OCI-LY7 (cell line): ENCODE data around the gene MYO18B. TPM values are rescaled to one million over a fixed set of nuclear protein-coding genes. Genes with fewer than 3 reads are reported as not detected.

Source experiments
- BruUV-seq: library from RNA; stranded (reverse); fragments of 400-500 nt; replicated peaks from 2 replicates; lab custom pipeline; 2021; lab: Mats Ljungman, UMichigan
- CTCF ChIA-PET: fragments of 300-600 bp; sonication (Branson Sonifier 250); formaldehyde crosslinking; loops from one replicate; lab custom pipeline; 2022; ENCODE audit warnings: antibody characterized with exemption; ENCODE audit not compliant: unreplicated experiment; lab: Charles Lee
- POLR2A ChIA-PET: fragments of 300-600 bp; sonication (Branson Sonifier 250); formaldehyde crosslinking; loops from one replicate; lab custom pipeline; 2022; ENCODE audit warnings: antibody characterized with exemption; lab: Charles Lee
- DNase-seq: peaks from one replicate; pipeline ENCODE4 v3.0.0-alpha.2; 2015; ENCODE audit warnings: low spot score
- H2AFZ ChIP-seq: fragments of 200-600 bp; sonication (generic), shearing (Covaris generic); 2 replicates; pipeline ENCODE4 v1.6.1; 2014; ENCODE audit warnings: mild to moderate bottlenecking, antibody characterized with exemption, low read length, moderate library complexity
- H3K27ac ChIP-seq: fragments of 200-600 bp; sonication (generic); 2 replicates; pipeline ENCODE4 v1.5.1; 2014; ENCODE audit warnings: mixed run types, low read depth, mild to moderate bottlenecking, moderate library complexity, low read length, inconsistent platforms; ENCODE audit not compliant: poor library complexity, severe bottlenecking
- H3K36me3 ChIP-seq: fragments of 200-600 bp; sonication (generic); 2 replicates; pipeline ENCODE4 v1.6.1; 2014; ENCODE audit warnings: mild to moderate bottlenecking, antibody characterized with exemption, low read length, moderate library complexity, mixed read lengths; ENCODE audit not compliant: insufficient read depth
- H3K4me1 ChIP-seq: fragments of 200-600 bp; sonication (generic); 2 replicates; pipeline ENCODE4 v1.5.1; 2014; ENCODE audit warnings: mild to moderate bottlenecking, low read length; ENCODE audit not compliant: insufficient read depth, poor library complexity, severe bottlenecking
- H3K4me2 ChIP-seq: fragments of 200-600 bp; sonication (generic); 2 replicates; pipeline ENCODE4 v1.6.1; 2014; ENCODE audit warnings: mild to moderate bottlenecking, low read length
- H3K4me3 ChIP-seq: fragments of 200-600 bp; sonication (generic); 2 replicates; pipeline ENCODE4 v1.5.1; 2014; ENCODE audit warnings: mild to moderate bottlenecking, low read depth, low read length; ENCODE audit not compliant: poor library complexity, severe bottlenecking
- H3K79me2 ChIP-seq: fragments of 200-600 bp; sonication (generic); 2 replicates; pipeline ENCODE4 v1.6.1; 2016; ENCODE audit warnings: low read depth, mild to moderate bottlenecking, low read length, moderate library complexity, mixed read lengths; ENCODE audit not compliant: insufficient read depth
- H3K9me2 ChIP-seq: fragments of 200-600 bp; sonication (generic); 2 replicates; pipeline ENCODE4 v1.6.1; 2016; ENCODE audit warnings: mild to moderate bottlenecking, low read length, mixed read lengths; ENCODE audit not compliant: insufficient read depth
- H3K9me3 ChIP-seq: fragments of 200-600 bp; sonication (generic); 2 replicates; pipeline ENCODE4 v1.6.1; 2014; ENCODE audit warnings: mild to moderate bottlenecking, mixed run types, low read length, mixed read lengths
- H4K20me1 ChIP-seq: fragments of 200-600 bp; sonication (generic); 2 replicates; pipeline ENCODE4 v1.6.1; 2014; ENCODE audit warnings: mild to moderate bottlenecking, antibody characterized with exemption, low read length, moderate library complexity, mixed read lengths; ENCODE audit not compliant: insufficient read depth
- EZH2phosphoT487 ChIP-seq: fragments of 200-600 bp; sonication (generic); IDR thresholded peaks from 2 replicates; pipeline ENCODE4 v1.6.1; 2018; ENCODE audit warnings: low read depth, borderline replicate concordance, mild to moderate bottlenecking, mixed run types, antibody characterized with exemption, low read length, moderate library complexity, mixed read lengths
- intact Hi-C: fragments of 100-400 bp; cut with micrococcal nuclease; formaldehyde crosslinking; loops from one replicate; pipeline ENCODE4 v1.10.0; 2022; ENCODE audit not compliant: unreplicated experiment
- total RNA-seq, 2 experiments: library from RNA; depleted of rRNA in 1 of 2; stranded (reverse); fragments of >200 nt in 1 of 2; shearing (Covaris generic) in 1 of 2; gene quantifications; 2 replicates each; pipeline ENCODE4 v1.2.3, GENCODE V29; 2014 to 2022
- TF ChIP-seq, protein P1 (sequence below): fragments of 200-600 bp; sonication (generic); conservative IDR thresholded peaks from 2 replicates; pipeline ENCODE4 v1.5.1; 2014; ENCODE audit warnings: mild to moderate bottlenecking, antibody characterized with exemption, low read length, moderate library complexity, mixed read lengths

MYO18B gene
- total RNA-seq, 2 experiments from 2014 or later: not detected

DNA sequence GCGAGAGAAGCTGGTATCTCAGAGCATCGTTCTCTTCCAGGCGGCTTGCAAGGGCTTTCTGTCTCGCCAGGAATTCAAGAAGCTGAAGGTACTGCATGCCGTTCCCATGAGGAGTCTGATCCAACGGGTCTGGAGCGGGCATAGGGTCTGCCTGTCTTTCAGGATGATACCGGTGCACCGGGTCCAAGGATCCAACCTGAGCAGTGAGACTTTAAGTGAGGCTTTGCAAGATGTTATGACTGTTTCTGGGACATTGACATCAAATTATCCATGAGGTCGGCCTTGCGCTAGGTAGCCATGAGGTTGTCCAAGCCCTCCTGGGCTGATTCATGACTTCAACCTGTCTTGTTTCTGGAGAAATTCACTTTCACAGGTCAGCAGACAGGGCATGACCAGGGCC, 132.3 kb downstream of the MYO18B start:
- CTCF ChIA-PET: no interaction called here
- Histone ChIP-seq H2AFZ (no peak overlapping the region), H4K20me1 (no peaks in the 10 kb centered on the region), H3K79me2 (no peaks in the 10 kb centered on the region), H3K4me2 (no peak overlapping the region), H3K27ac (no peak overlapping the region), H3K9me2 (no peaks in the 10 kb centered on the region), H3K36me3 (no peaks in the 10 kb centered on the region), H3K4me3 (no peak overlapping the region), H3K9me3 (no peaks in the 10 kb centered on the region), H3K4me1 (no peaks in the 10 kb centered on the region)
- intact Hi-C loops: no loop called here
- DNase-seq: no peak
- POLR2A ChIA-PET: no interaction called here
- no TSS peak for BruUV-seq
- no peak for TF ChIP-seq EZH2phosphoT487
- TF ChIP-seq, protein P1, sequence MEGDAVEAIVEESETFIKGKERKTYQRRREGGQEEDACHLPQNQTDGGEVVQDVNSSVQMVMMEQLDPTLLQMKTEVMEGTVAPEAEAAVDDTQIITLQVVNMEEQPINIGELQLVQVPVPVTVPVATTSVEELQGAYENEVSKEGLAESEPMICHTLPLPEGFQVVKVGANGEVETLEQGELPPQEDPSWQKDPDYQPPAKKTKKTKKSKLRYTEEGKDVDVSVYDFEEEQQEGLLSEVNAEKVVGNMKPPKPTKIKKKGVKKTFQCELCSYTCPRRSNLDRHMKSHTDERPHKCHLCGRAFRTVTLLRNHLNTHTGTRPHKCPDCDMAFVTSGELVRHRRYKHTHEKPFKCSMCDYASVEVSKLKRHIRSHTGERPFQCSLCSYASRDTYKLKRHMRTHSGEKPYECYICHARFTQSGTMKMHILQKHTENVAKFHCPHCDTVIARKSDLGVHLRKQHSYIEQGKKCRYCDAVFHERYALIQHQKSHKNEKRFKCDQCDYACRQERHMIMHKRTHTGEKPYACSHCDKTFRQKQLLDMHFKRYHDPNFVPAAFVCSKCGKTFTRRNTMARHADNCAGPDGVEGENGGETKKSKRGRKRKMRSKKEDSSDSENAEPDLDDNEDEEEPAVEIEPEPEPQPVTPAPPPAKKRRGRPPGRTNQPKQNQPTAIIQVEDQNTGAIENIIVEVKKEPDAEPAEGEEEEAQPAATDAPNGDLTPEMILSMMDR: no peak

DNA sequence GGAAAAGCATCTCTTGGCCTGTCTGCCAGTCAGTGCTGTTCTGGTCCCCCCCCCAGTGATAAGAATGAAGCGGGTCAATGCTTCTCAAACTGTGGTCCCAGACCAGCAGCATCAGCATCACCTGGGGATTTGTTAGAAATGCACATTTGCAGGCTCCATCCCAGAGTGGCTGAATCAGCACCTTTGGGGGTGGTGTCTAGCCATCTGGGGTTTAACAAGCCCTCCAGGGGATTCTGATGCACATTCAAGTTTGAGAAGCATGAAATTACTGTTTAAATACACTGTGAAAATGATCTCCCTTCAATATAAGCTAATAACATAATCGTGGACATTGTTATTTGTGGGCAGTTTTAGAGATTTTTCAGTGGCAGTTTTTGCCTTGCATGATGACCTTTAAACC, 133.5 kb downstream of the MYO18B start:
- DNase-seq: no peak
- no peak overlapping the region for H3K27ac ChIP-seq
- no peaks in the 10 kb centered on the region for H3K79me2 ChIP-seq
- intact Hi-C loops: no loop called here
- H3K9me2 ChIP-seq: no peaks in the 10 kb centered on the region
- no peak overlapping the region for H3K4me2 ChIP-seq
- BruUV-seq: no TSS peak
- no peaks in the 10 kb centered on the region for H3K36me3 ChIP-seq
- ChIA-PET POLR2A (no interaction called here), CTCF (no interaction called here)
- H3K9me3 ChIP-seq: no peaks in the 10 kb centered on the region
- no peaks in the 10 kb centered on the region for H3K4me1 ChIP-seq
- TF ChIP-seq, protein P1: no peak
- TF ChIP-seq EZH2phosphoT487: no peak
- no peak overlapping the region for H2AFZ ChIP-seq
- no peak overlapping the region for H3K4me3 ChIP-seq
- H4K20me1 ChIP-seq: no peaks in the 10 kb centered on the region

DNA sequence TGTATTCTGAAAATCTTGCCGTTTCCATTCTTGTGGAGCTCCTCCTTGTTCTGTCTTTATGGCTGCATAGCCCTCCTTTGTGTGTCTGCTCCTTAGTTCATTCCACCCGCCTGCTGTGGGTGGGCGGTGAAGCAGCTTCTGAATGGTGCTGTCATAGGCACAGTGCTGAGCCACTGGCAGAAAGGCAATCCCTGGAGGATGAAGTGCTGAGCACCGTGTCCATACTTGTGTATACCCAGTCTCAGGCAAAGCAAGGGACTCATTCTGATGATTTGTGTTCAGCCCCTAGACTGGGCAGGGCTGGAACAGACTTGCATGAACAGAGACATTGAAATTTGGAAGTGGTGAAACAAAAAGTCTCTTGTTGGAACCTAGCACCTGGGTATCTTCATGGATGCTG, 134.9 kb downstream of the MYO18B start:
- H4K20me1 ChIP-seq: no peaks in the 10 kb centered on the region
- no peaks in the 10 kb centered on the region for H3K4me1 ChIP-seq
- no peak for TF ChIP-seq EZH2phosphoT487
- TF ChIP-seq, protein P1: no peak
- ChIA-PET CTCF (no interaction called here), POLR2A (no interaction called here)
- DNase-seq: no peak
- no peak overlapping the region for H2AFZ ChIP-seq
- BruUV-seq: no TSS peak
- no peak overlapping the region for H3K4me3 ChIP-seq
- H3K9me3 ChIP-seq: no peaks in the 10 kb centered on the region
- intact Hi-C loops: no loop called here
- no peak overlapping the region for H3K4me2 ChIP-seq
- no peaks in the 10 kb centered on the region for H3K36me3 ChIP-seq
- no peak overlapping the region for H3K27ac ChIP-seq
- no peaks in the 10 kb centered on the region for H3K9me2 ChIP-seq
- H3K79me2 ChIP-seq: no peaks in the 10 kb centered on the region
